ENCODE data around the gene TMSB4X.

DNA sequence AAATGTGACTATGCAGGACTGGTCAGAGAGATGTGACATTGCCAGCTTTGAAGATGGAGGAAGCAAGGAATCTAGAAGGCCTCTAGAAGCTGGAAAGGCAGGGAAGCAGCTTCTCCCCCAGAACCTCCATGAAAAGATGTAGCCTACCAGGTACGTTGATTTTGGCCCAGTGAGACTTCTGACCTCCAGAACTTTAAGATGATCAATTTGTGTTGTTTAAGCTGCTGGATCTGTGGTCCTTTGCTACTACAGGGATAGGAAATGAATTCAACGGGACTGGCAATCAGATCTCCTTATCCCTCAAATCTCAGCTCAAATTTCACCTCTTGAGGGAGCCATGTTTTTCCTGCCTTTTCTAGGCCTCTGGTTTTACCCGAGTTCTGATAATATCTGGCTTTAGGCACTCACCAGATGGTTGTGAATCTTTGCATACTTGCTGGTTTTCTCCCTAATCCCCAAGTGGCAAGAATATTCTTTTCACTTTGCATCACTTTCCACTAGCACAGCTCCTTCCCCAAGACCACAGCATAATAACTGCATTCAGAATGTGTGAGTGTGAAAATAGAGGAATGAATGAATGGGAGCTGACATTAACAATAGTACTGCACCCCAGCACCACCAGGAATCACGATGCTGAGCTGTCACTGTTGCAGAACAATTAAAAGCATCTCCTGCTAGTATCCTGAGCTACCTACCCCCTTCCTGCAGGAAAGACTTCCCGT is 25.5 kb upstream of the TMSB4X start:
- TF ChIP-seq, protein P1, sequence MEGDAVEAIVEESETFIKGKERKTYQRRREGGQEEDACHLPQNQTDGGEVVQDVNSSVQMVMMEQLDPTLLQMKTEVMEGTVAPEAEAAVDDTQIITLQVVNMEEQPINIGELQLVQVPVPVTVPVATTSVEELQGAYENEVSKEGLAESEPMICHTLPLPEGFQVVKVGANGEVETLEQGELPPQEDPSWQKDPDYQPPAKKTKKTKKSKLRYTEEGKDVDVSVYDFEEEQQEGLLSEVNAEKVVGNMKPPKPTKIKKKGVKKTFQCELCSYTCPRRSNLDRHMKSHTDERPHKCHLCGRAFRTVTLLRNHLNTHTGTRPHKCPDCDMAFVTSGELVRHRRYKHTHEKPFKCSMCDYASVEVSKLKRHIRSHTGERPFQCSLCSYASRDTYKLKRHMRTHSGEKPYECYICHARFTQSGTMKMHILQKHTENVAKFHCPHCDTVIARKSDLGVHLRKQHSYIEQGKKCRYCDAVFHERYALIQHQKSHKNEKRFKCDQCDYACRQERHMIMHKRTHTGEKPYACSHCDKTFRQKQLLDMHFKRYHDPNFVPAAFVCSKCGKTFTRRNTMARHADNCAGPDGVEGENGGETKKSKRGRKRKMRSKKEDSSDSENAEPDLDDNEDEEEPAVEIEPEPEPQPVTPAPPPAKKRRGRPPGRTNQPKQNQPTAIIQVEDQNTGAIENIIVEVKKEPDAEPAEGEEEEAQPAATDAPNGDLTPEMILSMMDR (IDR thresholded peaks at IDR 0.05): no peak
- TF ChIP-seq EP300 (IDR thresholded peaks at IDR 0.05): no peak
- no peak for TF ChIP-seq POLR2AphosphoS5 (IDR thresholded peaks at IDR 0.05)
